Kidney (tissue), 14 donors: Measurements from ENCODE around the gene ZNF69. TPM values are rescaled to one million over a fixed set of nuclear protein-coding genes. Genes with fewer than 3 reads are reported as not detected.
"Not testable (repeated sequence)": the region's sequence is repeated elsewhere in the genome, so short reads cannot be mapped to it uniquely, and the experiment has no call there.

Source experiments
- DNase-seq, 5 donors: peaks; one replicate each; pipeline ENCODE4 v3.0.0-alpha.2; 2013 to 2020
- FAIRE-seq: peaks from 2 replicates; lab custom pipeline; 2012; peaks lifted over from hg19 to GRCh38; lab: Jason Lieb, UNC
- H3K27ac ChIP-seq, 2 donors: one replicate each; pipeline ENCODE4 v1.7.0; 2013; ENCODE audit warnings: low read depth in 2 of 2, low read length in 2 of 2, inconsistent platforms in 1 of 2
- H3K27me3 ChIP-seq: one replicate; pipeline ENCODE4 v1.7.1; 2013; ENCODE audit warnings: low read length, inconsistent platforms; ENCODE audit not compliant: control insufficient read depth, insufficient read depth
- H3K36me3 ChIP-seq, 3 donors: one replicate each; pipeline versions ENCODE4 v1.7.0 to v1.7.1; 2013; ENCODE audit warnings: low read length in 3 of 3, control low read depth in 1 of 3, inconsistent platforms in 1 of 3; ENCODE audit not compliant: insufficient read depth in 3 of 3, control insufficient read depth in 2 of 3
- H3K4me1 ChIP-seq, 3 donors: one replicate each; pipeline versions ENCODE4 v1.7.0 to v1.7.1; 2013; ENCODE audit warnings: low read length in 3 of 3, inconsistent platforms in 1 of 3, low read depth in 1 of 3; ENCODE audit not compliant: control insufficient read depth in 2 of 3, insufficient read depth in 2 of 3
- H3K4me3 ChIP-seq, 3 donors: one replicate each; pipeline versions ENCODE4 v1.7.0 to v1.8.1; 2013; ENCODE audit warnings: low read length in 3 of 3, control low read depth in 1 of 3, inconsistent platforms in 1 of 3
- H3K9ac ChIP-seq, 3 donors: one replicate each; pipeline versions ENCODE4 v1.7.0 to v1.7.1; 2013; ENCODE audit warnings: low read length in 3 of 3, control low read depth in 1 of 3, inconsistent platforms in 1 of 3
- H3K9me3 ChIP-seq, 3 donors: one replicate each; pipeline versions ENCODE4 v1.7.0 to v1.7.1; 2013; ENCODE audit warnings: low read length in 3 of 3, control low read depth in 1 of 3, inconsistent platforms in 1 of 3; ENCODE audit not compliant: control insufficient read depth in 2 of 3, insufficient read depth in 1 of 3
- CTCF ChIP-seq: IDR thresholded peaks from 3 replicates; pipeline ENCODE4 v1.5.1; 2012; ENCODE audit warnings: mild to moderate bottlenecking, moderate library complexity, borderline replicate concordance; ENCODE audit not compliant: insufficient read depth; ENCODE audit errors: extremely low read depth
- intact Hi-C: fragments of 100-400 bp; cut with DNase I; formaldehyde crosslinking; loops from one replicate; pipeline ENCODE4 v1.11.1; 2022
- polyA plus RNA-seq: library from polyadenylated mRNA; stranded (reverse); fragments of 350-450 nt; fragmentation: Illumina TruSeq; extraction: RNeasy Lipid Tissue Mini Kit (QIAGEN cat#74804); gene quantifications from one replicate; pipeline ENCODE4 v1.2.3, GENCODE V29; 2014; ENCODE audit warnings: low read depth, low replicate concordance; ENCODE audit not compliant: insufficient read depth
- total RNA-seq: library from RNA; stranded (reverse); fragmentation: NEBNext Ultra II Directional; extraction: Animal tissue kit (Norgen Biotek cat#: 25700); gene quantifications from one replicate; pipeline ENCODE4 v1.2.1, GENCODE V29; 2021
- donor health status: control.
- donor health status: control.
- donor health status: control.
- donor health status: control.
- donor health status: control.
- donor health status: DM: yes; HTN: yes; CAD: no.
- donor health status: Normal renal cell carcinoma (clear cell type).

The ZNF69 gene
- total and polyA plus RNA-seq, 2 donors from 2014 or later, result 7.8 to 16.4 TPM

GRCh38 chr19:11948646-11949045, 61.1 kb downstream of the ZNF69 start:
- DNase-seq, result no peak
- H3K27ac ChIP-seq, result no peak overlapping the region
- H3K27me3 ChIP-seq, result no peaks in the 10 kb centered on the region
- H3K4me3 ChIP-seq, result peak overlapping the region in 1 of 3 donors; percentile 9
- no peak for TF ChIP-seq CTCF
- peaks cover 28 to 37% (median 36%) of the 10 kb centered on the region in 3 donors for H3K36me3 ChIP-seq
- H3K9ac ChIP-seq, result no peak overlapping the region
- intact Hi-C loops, result no loop called here
- no peak for FAIRE-seq
- no peaks in the 10 kb centered on the region for H3K4me1 ChIP-seq
- H3K9me3 ChIP-seq, result peaks cover 19 to 96% (median 55%) of the 10 kb centered on the region in 3 donors

- peak overlapping the region in 2 of 3 donors; percentile 9 to 13 for H3K4me3 ChIP-seq
- no peak for FAIRE-seq
- no peaks in the 10 kb centered on the region for H3K4me1 ChIP-seq
- peaks cover 28 to 36% (median 36%) of the 10 kb centered on the region in 3 donors for H3K36me3 ChIP-seq
- TF ChIP-seq CTCF, result no peak
- DNase-seq, result no peak
- H3K27me3 ChIP-seq, result no peaks in the 10 kb centered on the region
- H3K27ac ChIP-seq, result no peak overlapping the region
- H3K9me3 ChIP-seq, result peaks cover 19 to 93% (median 53%) of the 10 kb centered on the region in 3 donors
- H3K9ac ChIP-seq, result no peak overlapping the region
- intact Hi-C loops, result no loop called here
Observed at GRCh38 chr19:11949201-11949600, 61.6 kb downstream of the ZNF69 start.

GRCh38 chr19:11949614-11950080, 62.1 kb downstream of the ZNF69 start:
- H3K4me1 ChIP-seq, DNase-seq, intact Hi-C loops, H3K27ac ChIP-seq, H3K9ac ChIP-seq, H3K27me3 ChIP-seq, FAIRE-seq: not testable (repeated sequence)
- H3K36me3 ChIP-seq, result peaks cover 28 to 35% (median 34%) of the 10 kb centered on the region in 3 donors
- peak overlapping the region in 2 of 3 donors; percentile 1 to 13 for H3K4me3 ChIP-seq
- peaks cover 19 to 91% (median 49%) of the 10 kb centered on the region in 3 donors for H3K9me3 ChIP-seq

- DNase-seq, result no peak
- H3K27ac ChIP-seq, result no peak overlapping the region
- no peak for FAIRE-seq
- peak overlapping the region; percentile 1 to 20 (median 7) for H3K4me3 ChIP-seq
- intact Hi-C loops, result no loop called here
- H3K36me3 ChIP-seq, result peaks cover 28 to 34% (median 30%) of the 10 kb centered on the region in 3 donors
- no peak for TF ChIP-seq CTCF
- H3K27me3 ChIP-seq, result no peaks in the 10 kb centered on the region
- peaks cover 19 to 87% (median 42%) of the 10 kb centered on the region in 3 donors for H3K9me3 ChIP-seq
- no peaks in the 10 kb centered on the region for H3K4me1 ChIP-seq
- no peak overlapping the region for H3K9ac ChIP-seq
Observed at GRCh38 chr19:11950312-11950711, 62.7 kb downstream of the ZNF69 start.

Other genes starting within 250 kb of the ZNF69 start
- 12.5 TPM for gene ZNF823, start 148.8 kb upstream of the ZNF69 start, total RNA-seq
- 5.6 TPM for gene ZNF823, start 148.8 kb upstream of the ZNF69 start, polyA plus RNA-seq
- 19.3 TPM for gene ZNF441, start 120.8 kb upstream of the ZNF69 start, total RNA-seq
- gene ZNF441, start 120.8 kb upstream of the ZNF69 start, polyA plus RNA-seq, result 4.4 TPM
- gene ZNF491, start 89.3 kb upstream of the ZNF69 start, total RNA-seq, result 2.5 TPM
- gene ZNF491, start 89.3 kb upstream of the ZNF69 start, polyA plus RNA-seq, result 1.1 TPM
- gene ZNF440, start 73.5 kb upstream of the ZNF69 start, total RNA-seq, result 21.0 TPM
- 3.0 TPM for gene ZNF440, start 73.5 kb upstream of the ZNF69 start, polyA plus RNA-seq
- gene ZNF439, start 39.1 kb upstream of the ZNF69 start, total RNA-seq, result 13.2 TPM
- gene ZNF439, start 39.1 kb upstream of the ZNF69 start, polyA plus RNA-seq, result 4.5 TPM
- gene ZNF700, start 37.3 kb downstream of the ZNF69 start, total RNA-seq, result 20.9 TPM
- 7.2 TPM for gene ZNF700, start 37.3 kb downstream of the ZNF69 start, polyA plus RNA-seq
- gene ZNF763, start 77.3 kb downstream of the ZNF69 start, total RNA-seq, result 9.8 TPM
- gene ZNF763, start 77.3 kb downstream of the ZNF69 start, polyA plus RNA-seq, result 4.6 TPM
- gene ZNF433, start 147.9 kb downstream of the ZNF69 start, total RNA-seq, result 13.6 TPM
- gene ZNF433, start 147.9 kb downstream of the ZNF69 start, polyA plus RNA-seq, result 10.5 TPM
- gene ZNF878, start 165.2 kb downstream of the ZNF69 start, total RNA-seq, result 0.60 TPM
- gene ZNF878, start 165.2 kb downstream of the ZNF69 start, polyA plus RNA-seq, result 0.67 TPM
- gene ZNF844, start 176.9 kb downstream of the ZNF69 start, total RNA-seq, result 28.1 TPM
- gene ZNF844, start 176.9 kb downstream of the ZNF69 start, polyA plus RNA-seq, result 7.4 TPM